ENCODE measurements around the gene IFT122.

IFT122 gene

GRCh38 chr3:129519896-129520715 is 80.1 kb downstream of the IFT122 start:
- no peak for DNase-seq

- no peak for DNase-seq
Observed at GRCh38 chr3:129520960-129521359, 80.9 kb downstream of the IFT122 start.

- DNase-seq, result no peak
Observed at GRCh38 chr3:129521611-129522010, 81.6 kb downstream of the IFT122 start.

- DNase-seq, result no peak
Observed at GRCh38 chr3:129522953-129523352, 82.9 kb downstream of the IFT122 start.

GRCh38 chr3:129524081-129524480 is 84.1 kb downstream of the IFT122 start:
- peak; percentile 12 for DNase-seq

GRCh38 chr3:129525341-129525968 is 85.4 kb downstream of the IFT122 start:
- no peak for DNase-seq

DNA sequence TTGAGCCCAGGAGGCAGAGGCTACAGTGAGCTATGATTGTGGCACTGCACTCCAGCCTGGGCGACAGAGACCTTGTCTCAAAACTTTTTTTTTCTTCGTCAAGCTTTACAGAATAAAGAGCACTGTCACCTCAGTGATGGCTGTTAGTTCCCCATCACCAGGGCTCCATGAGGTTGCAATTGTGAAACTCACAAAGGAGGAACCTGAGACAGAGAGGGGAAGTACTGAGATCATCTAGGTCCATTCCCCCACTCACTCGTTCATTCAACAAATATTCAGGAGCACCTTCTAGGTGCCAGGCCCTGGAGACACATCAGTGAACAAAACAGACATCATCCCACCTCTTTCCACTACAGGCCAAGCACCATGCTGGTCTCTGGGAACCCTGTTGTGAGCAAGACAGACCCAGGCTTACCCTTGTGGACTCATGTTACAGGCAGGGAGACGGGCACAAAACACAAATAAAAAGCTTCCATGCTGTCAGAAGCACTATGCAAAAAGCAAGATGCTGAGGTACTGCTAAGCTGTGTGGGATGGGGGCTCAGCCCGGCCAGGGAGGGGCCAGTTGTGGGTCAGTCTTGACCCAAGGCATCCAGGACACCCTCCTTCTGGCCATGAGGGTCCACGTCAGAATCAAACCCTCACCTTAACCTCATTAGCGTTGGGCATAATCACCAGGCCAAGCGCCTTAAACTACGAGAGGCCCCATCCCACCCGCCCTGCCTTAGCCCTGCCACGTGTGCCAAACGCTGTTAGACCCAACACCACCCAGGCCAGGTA is 86.3 kb downstream of the IFT122 start:
- DNase-seq, result no peak

- no peak for DNase-seq
Observed at GRCh38 chr3:129527262-129527661, 87.2 kb downstream of the IFT122 start.

DNA sequence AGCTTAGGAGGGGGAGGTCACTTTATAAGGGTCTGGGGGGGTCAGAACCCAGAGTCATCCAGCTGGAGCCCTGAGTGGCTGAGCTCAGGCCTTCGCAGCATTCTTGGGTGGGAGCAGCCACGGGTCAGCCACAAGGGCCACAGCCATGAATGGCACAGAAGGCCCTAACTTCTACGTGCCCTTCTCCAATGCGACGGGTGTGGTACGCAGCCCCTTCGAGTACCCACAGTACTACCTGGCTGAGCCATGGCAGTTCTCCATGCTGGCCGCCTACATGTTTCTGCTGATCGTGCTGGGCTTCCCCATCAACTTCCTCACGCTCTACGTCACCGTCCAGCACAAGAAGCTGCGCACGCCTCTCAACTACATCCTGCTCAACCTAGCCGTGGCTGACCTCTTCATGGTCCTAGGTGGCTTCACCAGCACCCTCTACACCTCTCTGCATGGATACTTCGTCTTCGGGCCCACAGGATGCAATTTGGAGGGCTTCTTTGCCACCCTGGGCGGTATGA is 88.6 kb downstream of the IFT122 start, which contains the start of gene RHO:
Gene RHO (plus strand): TSS at position 51 of the 512 bp plus-strand sequence. CDS start 95 bp downstream, at position 146.
- no peak for DNase-seq

DNA sequence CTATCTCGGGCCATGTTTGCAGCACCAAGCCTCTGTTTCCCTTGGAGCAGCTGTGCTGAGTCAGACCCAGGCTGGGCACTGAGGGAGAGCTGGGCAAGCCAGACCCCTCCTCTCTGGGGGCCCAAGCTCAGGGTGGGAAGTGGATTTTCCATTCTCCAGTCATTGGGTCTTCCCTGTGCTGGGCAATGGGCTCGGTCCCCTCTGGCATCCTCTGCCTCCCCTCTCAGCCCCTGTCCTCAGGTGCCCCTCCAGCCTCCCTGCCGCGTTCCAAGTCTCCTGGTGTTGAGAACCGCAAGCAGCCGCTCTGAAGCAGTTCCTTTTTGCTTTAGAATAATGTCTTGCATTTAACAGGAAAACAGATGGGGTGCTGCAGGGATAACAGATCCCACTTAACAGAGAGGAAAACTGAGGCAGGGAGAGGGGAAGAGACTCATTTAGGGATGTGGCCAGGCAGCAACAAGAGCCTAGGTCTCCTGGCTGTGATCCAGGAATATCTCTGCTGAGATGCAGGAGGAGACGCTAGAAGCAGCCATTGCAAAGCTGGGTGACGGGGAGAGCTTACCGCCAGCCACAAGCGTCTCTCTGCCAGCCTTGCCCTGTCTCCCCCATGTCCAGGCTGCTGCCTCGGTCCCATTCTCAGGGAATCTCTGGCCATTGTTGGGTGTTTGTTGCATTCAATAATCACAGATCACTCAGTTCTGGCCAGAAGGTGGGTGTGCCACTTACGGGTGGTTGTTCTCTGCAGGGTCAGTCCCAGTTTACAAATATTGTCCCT is 89.6 kb downstream of the IFT122 start:
- DNase-seq, result no peak

GRCh38 chr3:129530251-129530791 is 90.3 kb downstream of the IFT122 start:
- DNase-seq, result no peak

GRCh38 chr3:129530821-129531220 is 90.8 kb downstream of the IFT122 start:
- DNase-seq, result no peak

- DNase-seq, result no peak
Observed at GRCh38 chr3:129531699-129532098, 91.7 kb downstream of the IFT122 start.

- DNase-seq, result no peak
Observed at GRCh38 chr3:129532261-129532660, 92.2 kb downstream of the IFT122 start.

- DNase-seq, result no peak
Observed at GRCh38 chr3:129533406-129533805, 93.4 kb downstream of the IFT122 start.

DNA sequence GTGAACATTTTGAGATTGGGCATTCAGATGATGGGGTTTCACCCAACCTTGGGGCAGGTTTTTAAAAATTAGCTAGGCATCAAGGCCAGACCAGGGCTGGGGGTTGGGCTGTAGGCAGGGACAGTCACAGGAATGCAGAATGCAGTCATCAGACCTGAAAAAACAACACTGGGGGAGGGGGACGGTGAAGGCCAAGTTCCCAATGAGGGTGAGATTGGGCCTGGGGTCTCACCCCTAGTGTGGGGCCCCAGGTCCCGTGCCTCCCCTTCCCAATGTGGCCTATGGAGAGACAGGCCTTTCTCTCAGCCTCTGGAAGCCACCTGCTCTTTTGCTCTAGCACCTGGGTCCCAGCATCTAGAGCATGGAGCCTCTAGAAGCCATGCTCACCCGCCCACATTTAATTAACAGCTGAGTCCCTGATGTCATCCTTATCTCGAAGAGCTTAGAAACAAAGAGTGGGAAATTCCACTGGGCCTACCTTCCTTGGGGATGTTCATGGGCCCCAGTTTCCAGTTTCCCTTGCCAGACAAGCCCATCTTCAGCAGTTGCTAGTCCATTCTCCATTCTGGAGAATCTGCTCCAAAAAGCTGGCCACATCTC is 94.5 kb downstream of the IFT122 start:
- no peak for DNase-seq

- DNase-seq, result no peak
Observed at GRCh38 chr3:129535075-129535474, 95.1 kb downstream of the IFT122 start.

GRCh38 chr3:129536374-129536667 is 96.3 kb downstream of the IFT122 start:
- no peak for DNase-seq

DNA sequence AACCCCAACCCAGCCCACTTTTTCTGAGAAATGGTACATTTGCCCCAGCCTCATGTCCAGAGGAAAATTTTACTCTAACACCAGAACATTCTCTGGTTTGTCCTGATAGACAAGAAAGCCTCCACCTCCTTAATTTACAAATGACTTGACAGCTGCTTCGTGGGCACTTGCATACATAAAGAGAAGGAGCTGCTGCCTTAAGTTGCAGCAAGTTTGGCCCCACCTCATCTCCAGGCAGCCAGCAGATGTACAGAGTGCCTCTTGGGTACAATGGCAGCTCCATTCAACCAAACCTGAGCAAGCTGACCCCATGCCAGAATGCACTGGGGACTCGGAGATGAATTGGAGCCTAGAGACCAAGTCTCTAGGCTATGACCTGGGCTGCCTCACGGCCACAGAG is 96.8 kb downstream of the IFT122 start:
- no peak for DNase-seq

GRCh38 chr3:129539206-129539605 is 99.2 kb downstream of the IFT122 start:
- no peak for DNase-seq

GRCh38 chr3:129540776-129541516 is 100.9 kb downstream of the IFT122 start:
- DNase-seq, result no peak
